GM12878 (cell line): Measurements from ENCODE around the gene ARHGAP21. TPM values are rescaled to one million over a fixed set of nuclear protein-coding genes. Genes with fewer than 3 reads are reported as not detected.
"Not testable (repeated sequence)": the region's sequence is repeated elsewhere in the genome, so short reads cannot be mapped to it uniquely, and the experiment has no call there.

Experiments used
- ATAC-seq: fragments of 200-7000 bp; cut with Tn5 transposase; 3 replicates; pipeline ENCODE4 v1.9.1; 2020; ENCODE audit warnings: mild to moderate bottlenecking, moderate library complexity
- BruUV-seq: library from RNA; stranded (reverse); fragments of 400-500 nt; replicated peaks from 2 replicates; lab custom pipeline; 2021; lab: Mats Ljungman, UMichigan
- CTCF ChIA-PET: fragments of 300-600 bp; sonication (Branson Sonifier 250); formaldehyde crosslinking; extraction: SDS; loops from one replicate; lab custom pipeline; 2021; ENCODE audit warnings: inconsistent platforms; lab: Yijun Ruan, JAX
- POLR2A ChIA-PET: fragments of 350-600 bp; formaldehyde crosslinking; extraction: SDS; loops from one replicate; lab custom pipeline; 2021; ENCODE audit warnings: inconsistent platforms; lab: Charles Lee
- RAD21 ChIA-PET: fragments of 300-600 bp; sonication (Branson Sonifier 250); formaldehyde crosslinking; loops from one replicate; lab custom pipeline; 2023; ENCODE audit warnings: antibody characterized with exemption; ENCODE audit not compliant: unreplicated experiment; lab: Charles Lee
- SMC1A ChIA-PET: fragments of 300-600 bp; sonication (Branson Sonifier 250); formaldehyde crosslinking; loops from one replicate; lab custom pipeline; 2023; ENCODE audit not compliant: unreplicated experiment, uncharacterized antibody; lab: Charles Lee
- DNase-seq: peaks from one replicate; pipeline ENCODE4 v3.0.0-alpha.2; 2011; ENCODE audit warnings: low read depth, low spot score
- FAIRE-seq: peaks from 3 replicates; lab custom pipeline; 2011; peaks lifted over from hg19 to GRCh38; lab: Jason Lieb, UNC
- H2AFZ ChIP-seq: 2 replicates; pipeline ENCODE4 v1.6.0; 2011; ENCODE audit warnings: low read depth, low read length, control low read depth; ENCODE audit not compliant: control insufficient read depth
- H3K27ac ChIP-seq: 2 replicates; pipeline ENCODE4 v1.5.1; 2011; ENCODE audit warnings: control low read depth; ENCODE audit not compliant: control insufficient read depth, insufficient read depth
- H3K27me3 ChIP-seq, 2 experiments: replicated peaks in 1 of 2; 2 replicates each; pipeline versions ENCODE4 v1.6.0 to v1.6.1; 2011; ENCODE audit warnings: low read length in 1 of 2; ENCODE audit not compliant: control insufficient read depth in 2 of 2, insufficient read depth in 2 of 2
- H3K36me3 ChIP-seq, 2 experiments: 2 replicates each; pipeline ENCODE4 v1.5.1; 2011; ENCODE audit warnings: low read length in 1 of 2; ENCODE audit not compliant: control insufficient read depth in 2 of 2, insufficient read depth in 2 of 2
- H3K4me1 ChIP-seq: 2 replicates; pipeline ENCODE4 v1.6.1; 2011; ENCODE audit warnings: mild to moderate bottlenecking, low read length, moderate library complexity, mixed read lengths; ENCODE audit not compliant: control insufficient read depth, insufficient read depth
- H3K4me2 ChIP-seq: 2 replicates; pipeline ENCODE4 v1.6.0; 2011; ENCODE audit warnings: control low read depth; ENCODE audit not compliant: control insufficient read depth, insufficient read depth
- H3K4me3 ChIP-seq: fragments of 200-600 bp; sonication (generic); 2 replicates; pipeline ENCODE4 v1.5.1; 2016
- H3K79me2 ChIP-seq: 2 replicates; pipeline ENCODE4 v1.6.0; 2011; ENCODE audit warnings: low read length; ENCODE audit not compliant: control insufficient read depth, insufficient read depth
- H3K9ac ChIP-seq: 2 replicates; pipeline ENCODE4 v1.8.0; 2011; ENCODE audit warnings: low read length, control low read depth, mixed read lengths; ENCODE audit not compliant: control insufficient read depth, insufficient read depth
- H3K9me3 ChIP-seq: replicated peaks from 3 replicates; pipeline ENCODE4 v1.5.1; 2011; ENCODE audit warnings: mild to moderate bottlenecking, low read length; ENCODE audit not compliant: control insufficient read depth, insufficient read depth
- H4K20me1 ChIP-seq: 2 replicates; pipeline ENCODE4 v1.6.0; 2011; ENCODE audit not compliant: control insufficient read depth, insufficient read depth
- BMI1 ChIP-seq: fragments of 450-650 bp; IDR thresholded peaks from 2 replicates; pipeline ENCODE4 v1.6.1; 2016; ENCODE audit warnings: mild to moderate bottlenecking, moderate library complexity, borderline replicate concordance
- RFX5 ChIP-seq: IDR thresholded peaks from 2 replicates; pipeline ENCODE4 v1.6.1; 2011; ENCODE audit warnings: low read depth, low read length, improper control_type of control experiment
- SPI1 ChIP-seq: IDR thresholded peaks from 2 replicates; pipeline ENCODE4 v1.6.1; 2011; ENCODE audit warnings: low read depth, mild to moderate bottlenecking, low read length, moderate library complexity, borderline replicate concordance; ENCODE audit not compliant: insufficient read depth
- STAT1 ChIP-seq: fragments of 450-650 bp; conservative IDR thresholded peaks from 2 replicates; pipeline ENCODE4 v1.6.1; 2014; ENCODE audit warnings: antibody characterized with exemption, mild to moderate bottlenecking
- TAF1 ChIP-seq: IDR thresholded peaks from 2 replicates; pipeline ENCODE4 v1.6.1; 2011; ENCODE audit warnings: mild to moderate bottlenecking, low read depth, low read length, borderline replicate concordance
- TCF3 ChIP-seq: IDR thresholded peaks from 2 replicates; pipeline ENCODE4 v1.6.1; 2012; ENCODE audit warnings: low read depth, mild to moderate bottlenecking, low read length, borderline replicate concordance; ENCODE audit not compliant: insufficient read depth
- ZNF274 ChIP-seq: IDR thresholded peaks from one replicate; pipeline ENCODE4 v1.8.0; 2011; ENCODE audit not compliant: insufficient read length, insufficient read depth
- WGBS: methylation state at CpG from one replicate; pipeline ENCODE4 v1.1.6; 2016; ENCODE audit warnings: low lambda C conversion rate; ENCODE audit not compliant: insufficient replicate concordance, insufficient coverage; ENCODE audit errors: missing lambda C conversion rate; 5-methylcytosine and 5-hydroxymethylcytosine counted together
- in situ Hi-C: fragments of 300-500 bp; cut with MboI; formaldehyde crosslinking; loops from 9 replicates; pipeline ENCODE4 v1.14.3; 2018; ENCODE audit warnings: mixed read lengths
- intact Hi-C: fragments of 100-400 bp; cut with micrococcal nuclease; formaldehyde crosslinking; loops from one replicate; pipeline ENCODE4 v1.14.2; 2022; ENCODE audit not compliant: unreplicated experiment
- polyA plus RNA-seq, 11 experiments: library from polyadenylated mRNA; depleted of rRNA in 4 of 11; unstranded in 6 of 11; stranded (reverse) in 5 of 11; fragments of >200 nt; fragmentation: Nextera tagmentation in 4 of 11; fragmentation: Illumina TruSeq in 1 of 11; extraction: Ambion mirVana in 4 of 11; extraction: Trizol in 1 of 11; gene quantifications; 1 replicate in 1 of 11; 2 replicates in 10 of 11; pipeline versions ENCODE4 v1.2.1 to v1.2.3, GENCODE V29; 2011 to 2016; ENCODE audit warnings: inconsistent platforms in 2 of 11, missing spikeins in 2 of 11, low read depth in 1 of 11
- total RNA-seq, 4 experiments: library from RNA; depleted of rRNA in 3 of 4; stranded (reverse); fragments of >200 nt in 3 of 4; fragmentation: Illumina TruSeq in 1 of 4; extraction: Trizol in 1 of 4; gene quantifications; 2 replicates each; pipeline versions ENCODE4 v1.2.1 to v1.2.3, GENCODE V29; 2013 to 2021
- TF ChIP-seq, protein P1 (sequence below): fragments of 450-650 bp; IDR thresholded peaks from 2 replicates; pipeline ENCODE4 v1.6.1; 2018; ENCODE audit warnings: borderline replicate concordance, mild to moderate bottlenecking; ENCODE audit not compliant: partially characterized antibody

Gene ARHGAP21
- total and polyA plus RNA-seq, 10 of the 15 experiments (the other 5 are each of a cell fraction or from before 2014, with no cell fraction given) = 11.7 to 103 (median 37.6) TPM

DNA sequence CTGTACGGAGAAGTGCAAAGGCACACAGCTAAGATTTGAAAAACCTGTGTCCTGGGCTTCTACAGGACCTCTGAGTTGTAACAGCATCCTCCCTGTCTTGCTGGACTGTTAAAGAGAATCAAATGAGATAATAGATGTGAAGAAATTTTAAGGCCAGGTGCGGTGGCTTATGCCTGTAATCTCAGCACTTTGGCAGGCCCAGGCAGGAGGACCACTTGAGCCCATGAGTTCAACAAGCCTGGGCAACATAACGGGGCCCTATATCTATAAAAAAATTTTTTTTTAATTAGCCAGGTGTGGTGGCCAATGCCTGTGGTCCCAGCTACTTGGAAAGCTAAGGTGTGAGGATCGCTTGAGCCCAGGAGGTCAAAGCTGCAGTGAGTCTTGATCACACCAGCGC lies 2.9 kb upstream of the ARHGAP21 start:
- BruUV-seq = no TSS peak
- in situ Hi-C loops = no loop called here

GRCh38 chr10:24726029-24726428 lies 2.3 kb upstream of the ARHGAP21 start:
- ChIA-PET POLR2A (interaction anchor here (0.6 to 4.6 kb wide), 6 partner anchors 12 to 225 kb away, joined by 3 to 37 read pairs (median 6); no protein-coding TSS in a partner anchor), SMC1A (interaction anchor here (0.8 to 6.8 kb wide), 18 partner anchors 9 to 355 kb away, joined by 3 to 63 read pairs (median 8); partner anchors contain the start of gene PRTFDC1), CTCF (interaction anchor here (1.0 to 5.8 kb wide), 15 partner anchors 19 to 355 kb away, joined by 3 to 51 read pairs (median 7); partner anchors contain the start of gene PRTFDC1), RAD21 (interaction anchor here (1.2 to 3.5 kb wide), 9 partner anchors 20 to 355 kb away, joined by 3 to 28 read pairs (median 5); no protein-coding TSS in a partner anchor)
- H2AFZ ChIP-seq, H4K20me1 ChIP-seq, ATAC-seq, H3K36me3 ChIP-seq, H3K9me3 ChIP-seq, FAIRE-seq, H3K4me2 ChIP-seq, H3K4me3 ChIP-seq, H3K4me1 ChIP-seq, in situ Hi-C loops, H3K9ac ChIP-seq, DNase-seq, H3K27me3 ChIP-seq, H3K27ac ChIP-seq, H3K79me2 ChIP-seq, BruUV-seq: not testable (repeated sequence)
- whole genome bisulfite sequencing = 42% methylated on average over 5 of the region's 5 CpGs
- intact Hi-C loops = loop anchor here (5.0 to 10.0 kb wide), 2 partner anchors 266 to 289 kb away; partner anchors contain the start of genes ENKUR and THNSL1

More for the DNA sequence above, 2.9 kb upstream of the ARHGAP21 start:
- ATAC-seq (no peak), FAIRE-seq (no peak), DNase-seq (no peak)
- Histone ChIP-seq H3K4me3 (no peak overlapping the region), H3K9me3 (no peaks in the 10 kb centered on the region), H2AFZ (no peak overlapping the region), H3K36me3 (no peaks in the 10 kb centered on the region), H3K79me2 (peaks cover 3% of the 10 kb centered on the region), H3K9ac (no peak overlapping the region), H3K4me2 (no peak overlapping the region), H3K27me3 (no peaks in the 10 kb centered on the region), H3K4me1 (peaks cover 2% of the 10 kb centered on the region; the same call in 1 of the 2 replicates), H4K20me1 (no peaks in the 10 kb centered on the region), H3K27ac (no peak overlapping the region)
- ChIA-PET SMC1A (interaction anchor here (0.8 to 6.8 kb wide), 13 partner anchors 70 to 354 kb away, joined by 3 to 63 read pairs (median 10); partner anchors contain the start of gene PRTFDC1), RAD21 (interaction anchor here (1.3 to 4.0 kb wide), 7 partner anchors 83 to 354 kb away, joined by 3 to 20 read pairs (median 14); no protein-coding TSS in a partner anchor), POLR2A (interaction anchor here (0.6 to 4.6 kb wide), 5 partner anchors 20 to 224 kb away, joined by 5 to 37 read pairs (median 6); no protein-coding TSS in a partner anchor), CTCF (interaction anchor here (1.0 to 5.8 kb wide), 8 partner anchors 85 to 354 kb away, joined by 3 to 51 read pairs (median 9); no protein-coding TSS in a partner anchor)
- intact Hi-C loops = loop anchor here (5.0 to 10.0 kb wide), 2 partner anchors 266 to 288 kb away; partner anchors contain the start of genes ENKUR and THNSL1
- TF ChIP-seq TCF3 = no peak
- no peak for TF ChIP-seq STAT1
- no peak for TF ChIP-seq TAF1
- TF ChIP-seq BMI1 = no peak
- no peak for TF ChIP-seq ZNF274
- TF ChIP-seq RFX5 = no peak
- TF ChIP-seq, protein P1, sequence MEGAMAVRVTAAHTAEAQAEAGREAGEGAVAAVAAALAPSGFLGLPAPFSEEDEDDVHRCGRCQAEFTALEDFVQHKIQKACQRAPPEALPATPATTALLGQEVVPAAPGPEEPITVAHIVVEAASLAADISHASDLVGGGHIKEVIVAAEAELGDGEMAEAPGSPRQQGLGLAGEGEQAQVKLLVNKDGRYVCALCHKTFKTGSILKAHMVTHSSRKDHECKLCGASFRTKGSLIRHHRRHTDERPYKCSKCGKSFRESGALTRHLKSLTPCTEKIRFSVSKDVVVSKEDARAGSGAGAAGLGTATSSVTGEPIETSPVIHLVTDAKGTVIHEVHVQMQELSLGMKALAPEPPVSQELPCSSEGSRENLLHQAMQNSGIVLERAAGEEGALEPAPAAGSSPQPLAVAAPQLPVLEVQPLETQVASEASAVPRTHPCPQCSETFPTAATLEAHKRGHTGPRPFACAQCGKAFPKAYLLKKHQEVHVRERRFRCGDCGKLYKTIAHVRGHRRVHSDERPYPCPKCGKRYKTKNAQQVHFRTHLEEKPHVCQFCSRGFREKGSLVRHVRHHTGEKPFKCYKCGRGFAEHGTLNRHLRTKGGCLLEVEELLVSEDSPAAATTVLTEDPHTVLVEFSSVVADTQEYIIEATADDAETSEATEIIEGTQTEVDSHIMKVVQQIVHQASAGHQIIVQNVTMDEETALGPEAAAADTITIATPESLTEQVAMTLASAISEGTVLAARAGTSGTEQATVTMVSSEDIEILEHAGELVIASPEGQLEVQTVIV = no peak
- TF ChIP-seq SPI1 = no peak
- WGBS = 82% methylated on average over 5 of the region's 5 CpGs
